Measurements from ENCODE around the gene TRA2B. TPM values are rescaled to one million over a fixed set of nuclear protein-coding genes. Genes with fewer than 3 reads are reported as not detected.

TRA2B gene
- total and polyA plus RNA-seq, 2 of the 8 experiments (the other 6 are each of a cell fraction or from before 2014, with no cell fraction given) = 206 to 274 TPM

- Histone ChIP-seq H3K36me3 (ENCODE audit: control insufficient read depth in 2 of 4, insufficient read depth in 4 of 4, low read length in 3 of 4) (peaks cover 0 to 13% (median 3%) of the 10 kb centered on the region in 4 experiments; a peak in 4 of 8 replicates), H3K4me1 (replicated peaks in 1 of 4; ENCODE audit: control insufficient read depth in 3 of 4, insufficient read depth in 4 of 4, low read length in 3 of 4) (peaks cover 0 to 6% (median under 1%) of the 10 kb centered on the region in 4 experiments; a peak in 3 of 7 replicates), H2BK120ac (replicated peaks; ENCODE audit: low read depth, low read length) (no peak overlapping the region), H2BK20ac (ENCODE audit: low read length) (no peak overlapping the region), H3K9ac (replicated peaks in 1 of 4; ENCODE audit: extremely low read depth in 1 of 4, low read depth in 3 of 4, low read length in 3 of 4) (peak overlapping the region; percentile 93 to 100 (median 100)), H3K4me3 (ENCODE audit: extremely low read depth in 1 of 4, insufficient read depth in 2 of 4, low read depth in 3 of 4, low read length in 4 of 4) (peak overlapping the region; percentile 83 to 100 (median 96)), H3K56ac (replicated peaks; ENCODE audit: insufficient read length, low read depth, low read length) (no peak overlapping the region), H2BK15ac (ENCODE audit: low read length) (no peak overlapping the region), H3K18ac (ENCODE audit: extremely low read depth, low read length) (no peak overlapping the region), H3K4me2 (ENCODE audit: insufficient read depth in 1 of 2, low read depth in 2 of 2, low read length in 2 of 2) (peak overlapping the region; percentile 81 to 87), H3K79me1 (ENCODE audit: low read depth, low read length) (no peaks in the 10 kb centered on the region), H4K5ac (ENCODE audit: insufficient read length, low read depth, low read length) (no peak overlapping the region), H2AK5ac (ENCODE audit: low read depth, low read length) (no peak overlapping the region), H2AFZ (ENCODE audit: low read length) (no peak overlapping the region), H2BK5ac (ENCODE audit: low read depth, low read length) (no peak overlapping the region), H4K20me1 (replicated peaks in 1 of 2; ENCODE audit: control insufficient read depth in 1 of 2, insufficient read depth in 2 of 2, low read length in 2 of 2) (peaks cover 29 to 48% of the 10 kb centered on the region in 2 experiments), H3K23me2 (ENCODE audit: low read depth, low read length) (peaks cover 12% of the 10 kb centered on the region; the same call in 1 of the 2 replicates), H3K79me2 (ENCODE audit: control insufficient read depth in 1 of 2, insufficient read depth in 2 of 2, low read length in 2 of 2) (peaks cover 66 to 72% of the 10 kb centered on the region in 2 experiments), H2BK12ac (ENCODE audit: low read depth, low read length) (no peak overlapping the region), H3K27me3 (replicated peaks in 1 of 4; ENCODE audit: control insufficient read depth in 3 of 4, extremely low read depth in 1 of 4, insufficient read depth in 3 of 4, low read length in 3 of 4) (no peaks in the 10 kb centered on the region), H3K9me3 (ENCODE audit: insufficient read depth in 2 of 2, low read depth in 1 of 2, low read length in 1 of 2) (no peaks in the 10 kb centered on the region; a peak in 1 of 4 replicates), H3K4ac (replicated peaks; ENCODE audit: insufficient read length, low read depth, low read length) (no peak overlapping the region), H3K23ac (ENCODE audit: insufficient read length) (no peak overlapping the region), H4K8ac (ENCODE audit: extremely low read depth, insufficient read depth, low read length) (no peak overlapping the region), H4K91ac (replicated peaks; ENCODE audit: insufficient read length, low read length) (no peak overlapping the region), H3K14ac (ENCODE audit: insufficient read length) (no peak overlapping the region), H3K27ac (ENCODE audit: low read depth, low read length) (no peak overlapping the region)
- FAIRE-seq (no peak), DNase-seq (ENCODE audit: low read depth in 1 of 2, low spot score in 2 of 2) (no peak)
- CTCF ChIA-PET (ENCODE audit: partially characterized antibody) = interaction anchor here (0.7 to 1.4 kb wide), 2 partner anchors 9 to 29 kb away, joined by 3 read pairs; no protein-coding TSS in a partner anchor
- POLR2A ChIA-PET (ENCODE audit: partially characterized antibody) = interaction anchor here (0.5 to 3.9 kb wide), 16 partner anchors 9 to 350 kb away, joined by 3 to 171 read pairs (median 4); partner anchors contain the start of genes IGF2BP2 and SENP2
- 2% methylated on average over 11 of the region's 11 CpGs; no CpG with 5 or more reads in 1 of the 2 experiments for WGBS, 2 experiments (ENCODE audit: extremely low coverage in 1 of 2, insufficient coverage in 1 of 2, insufficient read length in 1 of 2, insufficient replicate concordance in 2 of 2, low coverage in 1 of 2, low lambda C conversion rate in 2 of 2, missing lambda C conversion rate in 1 of 2)
- no peak for TF ChIP-seq CTBP2 (IDR thresholded peaks at IDR 0.05; ENCODE audit: borderline replicate concordance, insufficient read depth, insufficient read length, low read length)
- peak; percentile 16 for TF ChIP-seq SAP30 (IDR thresholded peaks at IDR 0.05; ENCODE audit: insufficient read depth, insufficient replicate concordance, low read length)
- TF ChIP-seq CHD2 (IDR thresholded peaks at IDR 0.05; ENCODE audit: low read length) = no peak
Measured at GRCh38 chr3:185935465-185936272, 2.1 kb downstream of the TRA2B start.

Measured in H1 (cell line).